ENCODE results near the gene SYNDIG1. TPM values are rescaled to one million over a fixed set of nuclear protein-coding genes. Genes with fewer than 3 reads are reported as not detected.

SYNDIG1 gene
- total RNA-seq, 1 experiment from 2014 or later: 17.9 TPM

DNA sequence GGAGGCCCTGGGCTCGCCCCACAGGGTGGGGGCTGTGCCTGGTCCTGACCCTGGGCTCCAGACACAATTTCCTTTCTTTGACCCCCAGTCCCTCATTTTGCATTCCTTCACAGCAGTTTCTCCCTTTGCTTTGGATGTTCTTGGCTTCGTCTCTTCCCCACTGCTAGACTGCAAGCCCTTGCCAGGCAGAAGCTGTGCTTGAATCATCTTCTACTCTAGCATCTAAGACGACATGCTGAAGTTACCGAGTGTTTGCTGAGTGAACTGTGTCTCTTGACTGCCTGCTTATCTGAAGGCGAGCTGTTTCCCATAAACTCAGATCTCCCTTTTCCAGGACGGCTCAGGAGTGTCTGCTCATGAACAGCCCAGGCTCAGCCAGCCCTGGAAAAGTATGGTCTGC is 14.3 kb upstream of the SYNDIG1 start:
- intact Hi-C loops (cut with micrococcal nuclease; ENCODE audit: unreplicated experiment): no loop called here
- H3K36me3 ChIP-seq (ENCODE audit: insufficient read depth, low read length, poor library complexity, severe bottlenecking): no peaks in the 10 kb centered on the region
- no peaks in the 10 kb centered on the region for H3K4me1 ChIP-seq (ENCODE audit: insufficient read depth, low read length, poor library complexity, severe bottlenecking)
- H3K27ac ChIP-seq (ENCODE audit: low read depth, low read length, poor library complexity, severe bottlenecking): no peak overlapping the region
- TF ChIP-seq EZH2 (IDR thresholded peaks at IDR 0.05; ENCODE audit: borderline replicate concordance, low read depth, low read length, poor library complexity, severe bottlenecking): no peak
- TF ChIP-seq, protein P1, sequence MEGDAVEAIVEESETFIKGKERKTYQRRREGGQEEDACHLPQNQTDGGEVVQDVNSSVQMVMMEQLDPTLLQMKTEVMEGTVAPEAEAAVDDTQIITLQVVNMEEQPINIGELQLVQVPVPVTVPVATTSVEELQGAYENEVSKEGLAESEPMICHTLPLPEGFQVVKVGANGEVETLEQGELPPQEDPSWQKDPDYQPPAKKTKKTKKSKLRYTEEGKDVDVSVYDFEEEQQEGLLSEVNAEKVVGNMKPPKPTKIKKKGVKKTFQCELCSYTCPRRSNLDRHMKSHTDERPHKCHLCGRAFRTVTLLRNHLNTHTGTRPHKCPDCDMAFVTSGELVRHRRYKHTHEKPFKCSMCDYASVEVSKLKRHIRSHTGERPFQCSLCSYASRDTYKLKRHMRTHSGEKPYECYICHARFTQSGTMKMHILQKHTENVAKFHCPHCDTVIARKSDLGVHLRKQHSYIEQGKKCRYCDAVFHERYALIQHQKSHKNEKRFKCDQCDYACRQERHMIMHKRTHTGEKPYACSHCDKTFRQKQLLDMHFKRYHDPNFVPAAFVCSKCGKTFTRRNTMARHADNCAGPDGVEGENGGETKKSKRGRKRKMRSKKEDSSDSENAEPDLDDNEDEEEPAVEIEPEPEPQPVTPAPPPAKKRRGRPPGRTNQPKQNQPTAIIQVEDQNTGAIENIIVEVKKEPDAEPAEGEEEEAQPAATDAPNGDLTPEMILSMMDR (conservative IDR thresholded peaks at IDR 0.05; ENCODE audit: low read depth, low read length): no peak
- no peaks in the 10 kb centered on the region for H3K27me3 ChIP-seq (replicated peaks; ENCODE audit: insufficient read depth, low read depth, low read length, poor library complexity)
- no peak for DNase-seq (ENCODE audit: low spot score)
- H3K4me3 ChIP-seq (ENCODE audit: low read depth, low read length, poor library complexity, severe bottlenecking): no peak overlapping the region
- H3K9me3 ChIP-seq (ENCODE audit: low read depth, low read length, poor library complexity, severe bottlenecking): no peaks in the 10 kb centered on the region
- POLR2A ChIA-PET (ENCODE audit: low non-redundant PET): no interaction called here
- BruUV-seq (replicated peaks): no TSS peak
- CTCF ChIA-PET: no interaction called here

DNA sequence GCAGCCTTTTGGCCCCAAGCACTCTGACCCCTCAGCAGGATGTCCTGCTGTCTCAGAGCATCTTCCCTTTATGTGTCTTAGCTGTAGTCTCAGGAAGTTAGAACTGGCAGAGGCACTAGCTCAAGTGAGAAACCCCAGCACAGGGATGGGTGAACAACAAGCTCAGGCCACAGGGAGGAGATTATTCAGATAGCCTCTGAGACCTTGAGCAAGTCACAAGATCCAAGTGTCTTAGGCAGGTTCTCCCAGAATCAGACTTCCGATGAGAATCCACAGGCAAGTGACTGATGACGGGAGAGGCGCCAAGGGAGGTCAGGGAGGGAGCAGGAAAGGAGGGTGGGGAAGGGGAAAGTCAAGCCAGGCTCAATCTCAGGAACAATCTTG is 13.0 kb upstream of the SYNDIG1 start:
- Histone ChIP-seq H3K36me3 (ENCODE audit: insufficient read depth, low read length, poor library complexity, severe bottlenecking) (no peaks in the 10 kb centered on the region), H3K9me3 (ENCODE audit: low read depth, low read length, poor library complexity, severe bottlenecking) (no peaks in the 10 kb centered on the region), H3K4me1 (ENCODE audit: insufficient read depth, low read length, poor library complexity, severe bottlenecking) (no peaks in the 10 kb centered on the region), H3K4me3 (ENCODE audit: low read depth, low read length, poor library complexity, severe bottlenecking) (no peak overlapping the region), H3K27me3 (replicated peaks; ENCODE audit: insufficient read depth, low read depth, low read length, poor library complexity) (no peaks in the 10 kb centered on the region), H3K27ac (ENCODE audit: low read depth, low read length, poor library complexity, severe bottlenecking) (no peak overlapping the region)
- BruUV-seq (replicated peaks): no TSS peak
- intact Hi-C loops (cut with micrococcal nuclease; ENCODE audit: unreplicated experiment): no loop called here
- ChIA-PET CTCF (no interaction called here), POLR2A (ENCODE audit: low non-redundant PET) (no interaction called here)
- no peak for TF ChIP-seq EZH2 (IDR thresholded peaks at IDR 0.05; ENCODE audit: borderline replicate concordance, low read depth, low read length, poor library complexity, severe bottlenecking)
- TF ChIP-seq, protein P1 (conservative IDR thresholded peaks at IDR 0.05; ENCODE audit: low read depth, low read length): no peak
- no peak for DNase-seq (ENCODE audit: low spot score)

DNA sequence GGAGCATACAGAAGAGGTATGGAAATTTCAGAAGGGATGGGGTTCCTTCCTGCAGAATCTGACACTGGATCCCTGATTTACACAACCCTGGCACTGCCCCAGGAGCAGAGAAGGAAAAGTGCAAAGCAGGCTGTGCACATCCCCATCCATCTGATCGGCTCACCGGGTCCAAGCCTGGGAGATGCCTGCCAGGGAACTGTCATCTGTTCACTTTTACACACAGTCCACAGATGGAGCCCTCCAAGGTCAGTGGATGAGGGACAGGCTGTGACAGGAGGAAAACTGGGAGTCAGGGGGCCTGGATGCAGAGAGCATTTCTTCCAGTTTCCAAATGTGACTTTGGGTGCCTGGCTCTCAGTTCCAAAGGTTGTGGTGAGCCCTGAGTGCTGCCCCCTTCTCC is 11.0 kb upstream of the SYNDIG1 start:
- no TSS peak for BruUV-seq (replicated peaks)
- POLR2A ChIA-PET (ENCODE audit: low non-redundant PET): no interaction called here
- TF ChIP-seq EZH2 (IDR thresholded peaks at IDR 0.05; ENCODE audit: borderline replicate concordance, low read depth, low read length, poor library complexity, severe bottlenecking): no peak
- TF ChIP-seq, protein P1 (conservative IDR thresholded peaks at IDR 0.05; ENCODE audit: low read depth, low read length): no peak
- intact Hi-C loops (cut with micrococcal nuclease; ENCODE audit: unreplicated experiment): no loop called here
- Histone ChIP-seq H3K27me3 (replicated peaks; ENCODE audit: insufficient read depth, low read depth, low read length, poor library complexity) (no peaks in the 10 kb centered on the region), H3K9me3 (ENCODE audit: low read depth, low read length, poor library complexity, severe bottlenecking) (no peaks in the 10 kb centered on the region), H3K4me3 (ENCODE audit: low read depth, low read length, poor library complexity, severe bottlenecking) (no peak overlapping the region), H3K4me1 (ENCODE audit: insufficient read depth, low read length, poor library complexity, severe bottlenecking) (no peaks in the 10 kb centered on the region), H3K36me3 (ENCODE audit: insufficient read depth, low read length, poor library complexity, severe bottlenecking) (no peaks in the 10 kb centered on the region), H3K27ac (ENCODE audit: low read depth, low read length, poor library complexity, severe bottlenecking) (no peak overlapping the region)
- no peak for DNase-seq (ENCODE audit: low spot score)
- CTCF ChIA-PET: no interaction called here

Data from A673 (cell line).